ENCODE measurements around the gene ANKRD24. TPM values are rescaled to one million over a fixed set of nuclear protein-coding genes. Genes with fewer than 3 reads are reported as not detected.
A peak's percentile ranks its signal among the peaks of the same experiment; 100 is the strongest.

Gene ANKRD24
- polyA plus RNA-seq, 3 donors = 0.07 to 0.79 TPM; not detected in 1

- Histone ChIP-seq H3K27me3 (ENCODE audit: control insufficient read depth in 2 of 2, insufficient read depth in 2 of 2, low read length in 2 of 2) (peaks cover 0 to 9% of the 10 kb centered on the region in 2 donors), H3K9me3 (replicated peaks in 1 of 2; ENCODE audit: control insufficient read depth in 1 of 2, insufficient read depth in 1 of 2, low read length in 2 of 2) (no peaks in the 10 kb centered on the region), H3K79me2 (ENCODE audit: insufficient read depth, low read length) (peaks cover 18% of the 10 kb centered on the region), H3K4me3 (replicated peaks in 1 of 3; ENCODE audit: low read depth in 2 of 3, low read length in 3 of 3) (no peak overlapping the region), H3K4me2 (replicated peaks; ENCODE audit: extremely low read depth, low read length, poor library complexity, severe bottlenecking) (no peak overlapping the region), H3K27ac (ENCODE audit: low read depth in 1 of 2, low read length in 2 of 2) (no peak overlapping the region), H2AFZ (ENCODE audit: insufficient read depth, low read depth, low read length, poor library complexity, severe bottlenecking) (no peak overlapping the region), H4K20me1 (ENCODE audit: insufficient read depth, low read length) (peaks cover 29% of the 10 kb centered on the region), H3K36me3 (replicated peaks in 1 of 2; ENCODE audit: control insufficient read depth in 1 of 2, insufficient read depth in 2 of 2, low read length in 2 of 2) (peaks cover 38 to 53% of the 10 kb centered on the region in 2 donors), H3K4me1 (ENCODE audit: control insufficient read depth in 1 of 2, insufficient read depth in 2 of 2, low read length in 2 of 2) (peaks cover 15 to 19% of the 10 kb centered on the region in 2 donors), H3K9ac (ENCODE audit: insufficient read depth, low read length, poor library complexity, severe bottlenecking) (no peak overlapping the region)
- WGBS (ENCODE audit: insufficient coverage) = 90% methylated on average over 2 of the region's 5 CpGs
- Mint-ChIP-seq H3K27ac (no peak overlapping the region), H3K9me3 (no peaks in the 10 kb centered on the region), H3K27me3 (ENCODE audit: low read depth in 3 of 3) (peaks cover 5 to 15% (median 11%) of the 10 kb centered on the region in 3 donors), H3K36me3 (peaks cover 33 to 58% of the 10 kb centered on the region in 2 donors), H3K4me1 (peaks cover 18% of the 10 kb centered on the region), H3K4me3 (no peak overlapping the region)
- intact Hi-C loops (cut with micrococcal nuclease) = no loop called here
- TF ChIP-seq, protein P1, sequence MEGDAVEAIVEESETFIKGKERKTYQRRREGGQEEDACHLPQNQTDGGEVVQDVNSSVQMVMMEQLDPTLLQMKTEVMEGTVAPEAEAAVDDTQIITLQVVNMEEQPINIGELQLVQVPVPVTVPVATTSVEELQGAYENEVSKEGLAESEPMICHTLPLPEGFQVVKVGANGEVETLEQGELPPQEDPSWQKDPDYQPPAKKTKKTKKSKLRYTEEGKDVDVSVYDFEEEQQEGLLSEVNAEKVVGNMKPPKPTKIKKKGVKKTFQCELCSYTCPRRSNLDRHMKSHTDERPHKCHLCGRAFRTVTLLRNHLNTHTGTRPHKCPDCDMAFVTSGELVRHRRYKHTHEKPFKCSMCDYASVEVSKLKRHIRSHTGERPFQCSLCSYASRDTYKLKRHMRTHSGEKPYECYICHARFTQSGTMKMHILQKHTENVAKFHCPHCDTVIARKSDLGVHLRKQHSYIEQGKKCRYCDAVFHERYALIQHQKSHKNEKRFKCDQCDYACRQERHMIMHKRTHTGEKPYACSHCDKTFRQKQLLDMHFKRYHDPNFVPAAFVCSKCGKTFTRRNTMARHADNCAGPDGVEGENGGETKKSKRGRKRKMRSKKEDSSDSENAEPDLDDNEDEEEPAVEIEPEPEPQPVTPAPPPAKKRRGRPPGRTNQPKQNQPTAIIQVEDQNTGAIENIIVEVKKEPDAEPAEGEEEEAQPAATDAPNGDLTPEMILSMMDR (IDR thresholded peaks at IDR 0.05) = no peak
- DNase-seq = no peak
Observed at GRCh38 chr19:4177146-4177545, 5.3 kb upstream of the ANKRD24 start.

DNA sequence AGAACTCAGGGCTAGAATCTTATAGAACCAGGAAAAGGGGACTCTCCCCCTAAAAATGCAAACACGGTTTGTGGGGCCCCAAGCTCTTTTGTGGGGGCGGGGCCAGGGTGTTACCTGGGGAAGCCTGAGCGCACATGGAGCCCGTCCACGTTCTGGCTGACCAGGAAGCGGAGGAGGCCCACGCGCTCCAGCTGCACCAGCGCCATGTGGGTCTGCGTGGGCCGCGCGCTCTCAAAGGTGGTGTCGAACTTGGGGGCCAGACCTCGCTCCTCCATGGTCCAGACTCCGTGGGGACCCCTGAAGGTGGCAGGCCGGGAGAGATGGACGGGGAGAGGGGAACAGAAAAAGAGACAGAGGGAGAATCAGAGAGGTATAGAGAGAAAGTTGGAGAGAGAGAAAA is 3.5 kb upstream of the ANKRD24 start:
- peaks cover 30% of the 10 kb centered on the region for H3K4me1 Mint-ChIP-seq
- peaks cover 33 to 58% of the 10 kb centered on the region in 2 donors for H3K36me3 Mint-ChIP-seq
- DNase-seq = no peak
- intact Hi-C loops (cut with micrococcal nuclease) = no loop called here
- H3K4me3 Mint-ChIP-seq = no peak overlapping the region
- H3K9me3 Mint-ChIP-seq = peaks cover 0 to 2% (median 0%) of the 10 kb centered on the region in 7 donors
- Histone ChIP-seq H4K20me1 (ENCODE audit: insufficient read depth, low read length) (peaks cover 23% of the 10 kb centered on the region), H3K27me3 (ENCODE audit: control insufficient read depth in 2 of 2, insufficient read depth in 2 of 2, low read length in 2 of 2) (no peaks in the 10 kb centered on the region), H3K4me1 (ENCODE audit: control insufficient read depth in 1 of 2, insufficient read depth in 2 of 2, low read length in 2 of 2) (peaks cover 27 to 36% of the 10 kb centered on the region in 2 donors), H3K9me3 (replicated peaks in 1 of 2; ENCODE audit: control insufficient read depth in 1 of 2, insufficient read depth in 1 of 2, low read length in 2 of 2) (no peaks in the 10 kb centered on the region), H3K79me2 (ENCODE audit: insufficient read depth, low read length) (peaks cover 21% of the 10 kb centered on the region), H3K4me2 (replicated peaks; ENCODE audit: extremely low read depth, low read length, poor library complexity, severe bottlenecking) (no peak overlapping the region), H3K4me3 (replicated peaks in 1 of 3; ENCODE audit: low read depth in 2 of 3, low read length in 3 of 3) (no peak overlapping the region), H3K27ac (ENCODE audit: low read depth in 1 of 2, low read length in 2 of 2) (no peak overlapping the region), H3K9ac (ENCODE audit: insufficient read depth, low read length, poor library complexity, severe bottlenecking) (no peak overlapping the region), H3K36me3 (replicated peaks in 1 of 2; ENCODE audit: control insufficient read depth in 1 of 2, insufficient read depth in 2 of 2, low read length in 2 of 2) (peaks cover 38 to 53% of the 10 kb centered on the region in 2 donors), H2AFZ (ENCODE audit: insufficient read depth, low read depth, low read length, poor library complexity, severe bottlenecking) (no peak overlapping the region)
- H3K27ac Mint-ChIP-seq = peak overlapping the region in 2 of 7 donors; percentile 46 to 47
- H3K27me3 Mint-ChIP-seq (ENCODE audit: low read depth in 3 of 3) = peaks cover 0 to 3% (median 1%) of the 10 kb centered on the region in 3 donors
- TF ChIP-seq, protein P1 (IDR thresholded peaks at IDR 0.05) = no peak
- 97% methylated on average over 18 of the region's 18 CpGs for WGBS (ENCODE audit: insufficient coverage)

Measured in CD14-positive monocyte (primary cell).